HG03097 (cell line): ENCODE data around the gene STRIP2.
"Not testable (repeated sequence)": the region's sequence is repeated elsewhere in the genome, so short reads cannot be mapped to it uniquely, and the experiment has no call there.

Experiments
- ATAC-seq: cut with Tn5 transposase; IDR thresholded peaks from one replicate; pipeline ENCODE4 v1.9.1; 2021; ENCODE audit not compliant: unreplicated experiment, low FRiP score

The STRIP2 gene

GRCh38 chr7:129421717-129422250 lies 12.4 kb upstream of the STRIP2 start:
- ATAC-seq = no peak

GRCh38 chr7:129422727-129423126 lies 11.5 kb upstream of the STRIP2 start:
- ATAC-seq = no peak

DNA sequence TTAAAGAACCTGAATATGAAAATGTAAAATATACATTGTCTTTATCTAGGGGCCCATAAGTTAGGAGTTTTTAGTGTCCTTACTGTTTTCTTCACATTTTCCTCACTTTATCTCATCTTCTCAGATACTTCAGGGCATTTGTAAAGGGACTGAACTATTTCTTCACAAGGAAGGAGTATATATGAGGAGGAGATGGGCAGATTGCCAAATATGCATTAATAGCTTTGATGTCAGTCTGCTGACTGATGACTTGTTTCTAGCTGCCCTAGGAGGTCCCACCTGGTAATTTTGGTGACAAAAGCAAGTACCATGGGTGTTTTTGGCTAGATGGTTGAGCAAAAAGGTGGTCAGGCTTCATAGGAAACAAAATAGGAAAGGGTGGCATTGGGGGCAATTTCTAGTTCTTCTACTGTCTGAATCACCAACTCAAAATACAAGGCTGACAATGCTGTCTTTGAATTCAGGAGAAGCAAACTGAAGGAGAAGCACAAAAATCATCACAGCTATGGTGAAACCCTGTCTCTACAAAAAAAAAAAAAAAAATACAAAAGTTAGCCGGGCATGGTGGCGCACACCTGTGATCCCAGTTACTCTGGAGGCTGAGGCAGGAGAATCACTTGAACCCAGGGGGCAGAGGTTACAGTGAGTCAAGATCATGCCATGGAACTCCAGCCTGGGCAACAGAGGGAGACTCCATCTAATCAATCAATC lies 10.4 kb upstream of the STRIP2 start:
- no peak for ATAC-seq

DNA sequence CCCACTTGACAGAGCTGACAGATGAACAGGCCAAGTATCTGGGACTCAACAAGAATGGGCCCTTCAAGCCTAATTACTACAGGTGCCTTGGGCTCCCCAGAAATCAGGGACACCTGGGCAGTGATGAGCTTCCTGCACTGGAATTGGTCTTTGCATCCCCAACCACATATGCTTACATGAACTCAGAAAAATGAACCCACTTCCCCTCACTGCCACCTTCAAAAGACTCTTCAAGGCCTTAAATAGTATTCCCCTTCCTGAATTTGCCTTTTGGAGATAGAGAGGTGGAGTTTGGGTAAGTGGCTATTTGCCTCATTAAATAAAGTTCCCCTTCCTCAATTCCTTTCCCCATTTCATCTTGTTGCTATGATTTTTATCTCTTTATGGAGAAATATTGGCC lies 7.8 kb upstream of the STRIP2 start:
- no peak for ATAC-seq

DNA sequence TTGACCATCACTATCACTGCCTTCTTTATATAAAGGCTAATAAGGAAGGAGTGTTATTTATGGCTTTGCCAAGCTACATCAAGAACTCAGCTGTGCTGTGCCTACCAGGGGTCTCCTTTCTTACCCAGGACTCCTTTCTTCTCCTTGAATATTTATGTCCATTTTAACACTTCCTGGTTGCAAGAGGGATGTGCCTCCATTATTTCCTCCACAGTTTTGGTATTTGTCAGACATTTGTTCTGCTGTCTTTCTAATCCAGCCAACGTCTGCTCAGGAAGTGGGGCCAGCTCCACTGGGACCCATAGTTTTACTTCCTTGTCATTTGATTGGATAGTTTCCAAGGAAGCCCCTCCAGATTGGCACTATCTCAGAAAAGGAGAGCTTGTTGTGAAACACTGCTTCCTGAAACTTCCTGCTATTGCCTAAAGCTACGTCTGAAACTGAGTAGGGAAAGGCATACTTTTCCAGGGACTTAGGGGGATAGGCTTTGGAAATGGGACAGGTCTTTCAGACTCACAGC lies 6.6 kb upstream of the STRIP2 start:
- no peak for ATAC-seq

DNA sequence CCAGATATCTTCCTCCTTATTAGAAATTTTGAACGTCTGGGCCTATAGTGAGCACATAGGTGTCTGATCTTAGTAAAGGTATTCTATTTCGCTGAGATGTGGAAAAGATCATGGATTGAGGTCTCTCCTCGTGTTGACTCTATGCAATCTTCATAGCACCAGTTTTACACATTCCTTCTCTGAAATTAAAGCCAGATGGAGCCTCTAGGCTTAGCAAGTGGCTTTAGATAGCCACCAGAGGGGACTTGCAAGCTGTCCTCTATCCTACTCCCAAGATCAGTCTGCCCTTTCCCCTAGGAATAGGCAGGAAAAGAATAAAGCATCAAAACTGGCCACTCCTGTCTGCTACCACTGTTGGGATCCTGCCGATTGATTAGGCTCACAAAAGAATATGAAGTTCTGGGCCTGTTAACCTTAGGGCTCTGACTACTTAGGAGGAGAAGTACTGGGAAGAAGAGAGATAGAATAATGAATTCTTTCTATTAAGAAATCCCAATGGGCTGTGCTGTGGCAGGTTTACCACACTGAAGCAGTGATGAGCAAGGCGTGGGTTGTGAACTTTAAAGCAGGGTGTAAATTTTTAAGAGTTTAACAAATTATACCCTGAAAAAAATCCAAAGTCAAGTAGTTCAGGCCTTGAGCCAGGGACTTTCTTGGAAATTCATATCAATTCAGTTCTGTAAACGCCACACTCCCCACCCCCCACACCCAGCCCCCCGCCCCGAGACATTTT lies 2.2 kb upstream of the STRIP2 start:
- no peak for ATAC-seq

GRCh38 chr7:129434675-129435318 lies 565 bp downstream of the STRIP2 start:
- ATAC-seq = no peak

DNA sequence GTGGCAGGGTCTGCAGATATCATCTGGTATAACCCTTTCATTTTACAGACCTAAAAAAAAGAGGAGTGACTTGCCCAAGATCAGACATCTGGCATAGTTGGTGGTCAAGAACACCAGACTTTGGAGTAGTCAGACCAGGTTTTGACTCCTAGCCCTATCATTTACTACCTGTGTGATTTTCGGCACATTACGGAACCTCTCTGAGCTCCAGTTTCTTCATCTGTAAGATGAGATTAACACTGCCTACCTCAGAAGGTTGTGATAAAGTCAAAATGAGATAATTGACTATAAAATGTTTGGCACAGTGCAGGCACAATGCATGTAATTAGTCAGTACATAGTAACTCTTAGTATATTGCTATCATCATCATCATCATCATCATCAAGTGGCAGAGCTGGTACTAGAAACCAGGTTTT lies 1.2 kb downstream of the STRIP2 start:
- no peak for ATAC-seq

- no peak for ATAC-seq
Observed at GRCh38 chr7:129436335-129436923, 2.2 kb downstream of the STRIP2 start.

GRCh38 chr7:129437190-129437589 lies 3.0 kb downstream of the STRIP2 start:
- no peak for ATAC-seq

- ATAC-seq = no peak
Observed at GRCh38 chr7:129438281-129438838, 4.1 kb downstream of the STRIP2 start.

DNA sequence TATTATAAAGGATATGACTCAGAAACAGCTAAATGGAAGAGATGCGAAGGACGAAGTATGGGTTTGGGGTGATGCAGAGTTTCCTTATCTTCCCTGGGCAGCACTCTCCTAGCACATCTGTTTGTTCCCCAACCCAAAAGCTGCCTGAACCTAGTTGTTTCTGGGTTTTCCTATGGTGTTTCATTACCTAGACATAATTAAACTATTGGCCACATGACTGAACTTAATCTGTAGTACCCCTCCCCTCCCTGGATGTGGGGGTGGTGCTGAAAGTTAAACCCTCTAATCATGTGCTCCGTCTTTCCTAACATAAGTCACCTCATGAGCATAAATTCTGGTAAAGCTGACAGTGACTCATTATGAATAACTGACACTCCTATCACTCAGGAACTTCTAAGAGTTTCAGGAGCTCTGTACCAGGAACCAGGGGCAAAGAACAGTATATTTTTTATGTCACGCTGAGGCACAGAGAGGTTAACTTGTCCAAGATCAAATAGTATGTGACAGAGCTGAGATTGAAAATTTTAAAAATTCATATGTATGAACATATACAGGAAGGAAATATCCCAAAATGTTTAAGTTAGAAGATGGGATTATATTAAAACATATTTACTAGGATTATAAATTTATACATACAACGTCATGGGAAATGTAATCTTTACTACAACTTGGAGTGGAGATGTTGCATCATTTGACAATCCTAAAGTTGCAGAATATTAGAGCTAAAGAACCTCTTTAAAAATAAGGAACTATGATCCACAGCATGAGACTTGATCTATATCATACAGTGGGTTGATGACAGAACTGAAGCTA lies 4.8 kb downstream of the STRIP2 start:
- ATAC-seq = no peak

GRCh38 chr7:129439963-129440625 lies 5.9 kb downstream of the STRIP2 start:
- no peak for ATAC-seq

- no peak for ATAC-seq
Observed at GRCh38 chr7:129443612-129444011, 9.4 kb downstream of the STRIP2 start.

- ATAC-seq = not testable (repeated sequence)
Observed at GRCh38 chr7:129444776-129445175, 10.5 kb downstream of the STRIP2 start.

DNA sequence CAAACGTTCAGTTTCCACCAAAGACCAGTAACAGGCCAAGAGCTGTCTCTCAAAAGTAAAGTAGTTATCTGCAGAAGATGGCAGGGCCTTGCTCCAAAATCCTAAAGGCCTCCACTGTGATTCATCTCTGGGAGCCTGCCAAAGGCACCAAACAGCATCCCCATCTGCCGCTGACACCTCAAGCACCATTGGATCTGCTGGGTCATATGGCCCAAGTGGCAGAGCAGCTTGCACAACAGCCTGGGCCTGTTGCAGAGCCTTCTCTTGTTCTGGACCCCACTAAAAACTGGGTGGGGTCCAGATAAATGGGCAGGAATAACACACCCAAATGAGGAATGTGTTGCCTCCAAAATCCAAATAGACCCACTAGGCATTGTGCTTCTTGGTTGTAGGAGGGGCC lies 12.7 kb downstream of the STRIP2 start:
- ATAC-seq = not testable (repeated sequence)

- ATAC-seq = not testable (repeated sequence)
Observed at GRCh38 chr7:129447445-129447844, 13.2 kb downstream of the STRIP2 start.

DNA sequence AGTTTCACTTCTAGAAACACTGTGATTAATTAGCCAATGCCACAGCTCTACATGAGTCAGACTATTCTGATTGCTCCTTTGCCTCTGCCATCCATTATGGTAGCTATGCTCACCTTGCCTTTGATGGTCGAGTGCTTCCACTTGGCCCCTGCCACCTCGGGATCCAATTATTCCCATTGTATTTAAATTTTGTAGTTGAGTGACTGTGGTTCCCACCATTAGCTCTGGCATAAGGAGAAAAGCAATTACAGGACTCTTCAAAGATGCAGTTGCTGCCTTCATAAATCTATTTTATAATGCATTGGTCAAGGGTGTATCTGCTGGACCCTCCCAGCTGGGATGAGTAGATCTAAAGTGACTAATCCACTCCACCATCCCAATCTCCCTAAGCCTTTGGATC lies 14.4 kb downstream of the STRIP2 start:
- not testable (repeated sequence) for ATAC-seq

DNA sequence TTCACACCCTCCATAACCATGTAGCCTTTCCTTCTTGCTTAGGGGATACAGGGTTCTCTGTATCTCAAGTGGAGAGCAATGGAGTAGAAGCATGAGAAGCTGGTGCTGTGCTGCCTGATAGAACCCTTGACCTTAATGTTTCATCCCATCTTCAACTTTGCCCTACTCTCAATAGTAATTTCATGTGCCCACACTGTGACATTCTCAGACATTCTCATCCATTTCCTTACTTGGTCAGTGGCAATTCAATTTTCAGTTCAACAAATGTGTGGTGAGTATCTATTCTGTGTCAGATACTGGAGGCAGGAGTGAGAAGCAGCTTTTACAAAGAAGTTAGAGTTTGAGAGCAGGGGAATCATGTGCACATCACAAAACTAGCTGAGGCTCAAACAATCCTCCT lies 16.1 kb downstream of the STRIP2 start:
- ATAC-seq = no peak
